Measurements from ENCODE around the gene AKR1C2. TPM values are rescaled to one million over a fixed set of nuclear protein-coding genes. Genes with fewer than 3 reads are reported as not detected.

Gene AKR1C2
- polyA plus RNA-seq, 1 donor from 2014 or later = 170 TPM

DNA sequence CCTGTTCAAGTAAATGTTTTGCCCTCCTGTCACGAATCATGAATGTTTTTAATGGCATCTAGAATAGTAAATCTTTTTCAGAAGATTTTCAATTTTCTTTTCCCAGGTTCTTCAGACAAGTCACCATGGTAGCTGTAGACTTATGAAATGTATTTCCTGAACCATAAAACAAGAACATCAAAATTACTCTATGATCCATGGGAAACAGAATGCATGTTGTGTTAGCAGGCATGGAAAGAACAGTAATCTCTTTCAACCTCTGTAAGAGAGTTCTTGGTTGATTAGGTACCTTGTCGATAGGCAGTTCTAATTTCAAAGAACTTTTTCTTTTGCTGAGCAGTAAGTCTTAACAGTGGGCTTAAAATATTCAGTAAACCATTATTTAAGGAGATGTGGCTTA is 22.9 kb downstream of the AKR1C2 start:
- Histone ChIP-seq H3K9ac (ENCODE audit: low read length) (no peak overlapping the region), H3K4me3 (ENCODE audit: low read length) (no peak overlapping the region), H3F3A (ENCODE audit: insufficient read depth, low read length, poor library complexity, severe bottlenecking) (no peaks in the 10 kb centered on the region), H3K79me2 (replicated peaks; ENCODE audit: insufficient read depth, low read length) (no peaks in the 10 kb centered on the region), H3K36me3 (ENCODE audit: insufficient read depth, low read length) (no peaks in the 10 kb centered on the region), H4K20me1 (ENCODE audit: insufficient read depth) (no peaks in the 10 kb centered on the region), H3K27me3 (ENCODE audit: insufficient read depth, low read depth, low read length) (no peaks in the 10 kb centered on the region), H3K27ac (ENCODE audit: low read length) (no peak overlapping the region), H2AFZ (ENCODE audit: low read depth, low read length) (no peak overlapping the region), H3K9me2 (ENCODE audit: insufficient read depth, low read length) (no peaks in the 10 kb centered on the region), H3K9me3 (ENCODE audit: low read length) (no peaks in the 10 kb centered on the region), H3K4me2 (ENCODE audit: low read length) (no peak overlapping the region)
- no peak for TF ChIP-seq SMC3 (conservative IDR thresholded peaks at IDR 0.05; ENCODE audit: poor library complexity)
- TF ChIP-seq MXI1 (conservative IDR thresholded peaks at IDR 0.05; ENCODE audit: poor library complexity, severe bottlenecking) = no peak
- no peak for TF ChIP-seq EZH2 (IDR thresholded peaks at IDR 0.05; ENCODE audit: borderline replicate concordance, insufficient read depth, low read length, poor library complexity, severe bottlenecking)
- TF ChIP-seq, protein P1, sequence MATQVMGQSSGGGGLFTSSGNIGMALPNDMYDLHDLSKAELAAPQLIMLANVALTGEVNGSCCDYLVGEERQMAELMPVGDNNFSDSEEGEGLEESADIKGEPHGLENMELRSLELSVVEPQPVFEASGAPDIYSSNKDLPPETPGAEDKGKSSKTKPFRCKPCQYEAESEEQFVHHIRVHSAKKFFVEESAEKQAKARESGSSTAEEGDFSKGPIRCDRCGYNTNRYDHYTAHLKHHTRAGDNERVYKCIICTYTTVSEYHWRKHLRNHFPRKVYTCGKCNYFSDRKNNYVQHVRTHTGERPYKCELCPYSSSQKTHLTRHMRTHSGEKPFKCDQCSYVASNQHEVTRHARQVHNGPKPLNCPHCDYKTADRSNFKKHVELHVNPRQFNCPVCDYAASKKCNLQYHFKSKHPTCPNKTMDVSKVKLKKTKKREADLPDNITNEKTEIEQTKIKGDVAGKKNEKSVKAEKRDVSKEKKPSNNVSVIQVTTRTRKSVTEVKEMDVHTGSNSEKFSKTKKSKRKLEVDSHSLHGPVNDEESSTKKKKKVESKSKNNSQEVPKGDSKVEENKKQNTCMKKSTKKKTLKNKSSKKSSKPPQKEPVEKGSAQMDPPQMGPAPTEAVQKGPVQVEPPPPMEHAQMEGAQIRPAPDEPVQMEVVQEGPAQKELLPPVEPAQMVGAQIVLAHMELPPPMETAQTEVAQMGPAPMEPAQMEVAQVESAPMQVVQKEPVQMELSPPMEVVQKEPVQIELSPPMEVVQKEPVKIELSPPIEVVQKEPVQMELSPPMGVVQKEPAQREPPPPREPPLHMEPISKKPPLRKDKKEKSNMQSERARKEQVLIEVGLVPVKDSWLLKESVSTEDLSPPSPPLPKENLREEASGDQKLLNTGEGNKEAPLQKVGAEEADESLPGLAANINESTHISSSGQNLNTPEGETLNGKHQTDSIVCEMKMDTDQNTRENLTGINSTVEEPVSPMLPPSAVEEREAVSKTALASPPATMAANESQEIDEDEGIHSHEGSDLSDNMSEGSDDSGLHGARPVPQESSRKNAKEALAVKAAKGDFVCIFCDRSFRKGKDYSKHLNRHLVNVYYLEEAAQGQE (IDR thresholded peaks at IDR 0.05; ENCODE audit: borderline replicate concordance) = no peak
- no peak for TF ChIP-seq TAF1 (IDR thresholded peaks at IDR 0.05; ENCODE audit: low read depth)
- TF ChIP-seq EP300 (conservative IDR thresholded peaks at IDR 0.05; ENCODE audit: poor library complexity, severe bottlenecking) = no peak
- no peak for TF ChIP-seq POLR2AphosphoS5 (IDR thresholded peaks at IDR 0.05)
- TF ChIP-seq, protein P2, sequence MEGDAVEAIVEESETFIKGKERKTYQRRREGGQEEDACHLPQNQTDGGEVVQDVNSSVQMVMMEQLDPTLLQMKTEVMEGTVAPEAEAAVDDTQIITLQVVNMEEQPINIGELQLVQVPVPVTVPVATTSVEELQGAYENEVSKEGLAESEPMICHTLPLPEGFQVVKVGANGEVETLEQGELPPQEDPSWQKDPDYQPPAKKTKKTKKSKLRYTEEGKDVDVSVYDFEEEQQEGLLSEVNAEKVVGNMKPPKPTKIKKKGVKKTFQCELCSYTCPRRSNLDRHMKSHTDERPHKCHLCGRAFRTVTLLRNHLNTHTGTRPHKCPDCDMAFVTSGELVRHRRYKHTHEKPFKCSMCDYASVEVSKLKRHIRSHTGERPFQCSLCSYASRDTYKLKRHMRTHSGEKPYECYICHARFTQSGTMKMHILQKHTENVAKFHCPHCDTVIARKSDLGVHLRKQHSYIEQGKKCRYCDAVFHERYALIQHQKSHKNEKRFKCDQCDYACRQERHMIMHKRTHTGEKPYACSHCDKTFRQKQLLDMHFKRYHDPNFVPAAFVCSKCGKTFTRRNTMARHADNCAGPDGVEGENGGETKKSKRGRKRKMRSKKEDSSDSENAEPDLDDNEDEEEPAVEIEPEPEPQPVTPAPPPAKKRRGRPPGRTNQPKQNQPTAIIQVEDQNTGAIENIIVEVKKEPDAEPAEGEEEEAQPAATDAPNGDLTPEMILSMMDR (IDR thresholded peaks at IDR 0.05; ENCODE audit: poor library complexity, severe bottlenecking) = no peak
- TF ChIP-seq RAD21 (conservative IDR thresholded peaks at IDR 0.05) = no peak

DNA sequence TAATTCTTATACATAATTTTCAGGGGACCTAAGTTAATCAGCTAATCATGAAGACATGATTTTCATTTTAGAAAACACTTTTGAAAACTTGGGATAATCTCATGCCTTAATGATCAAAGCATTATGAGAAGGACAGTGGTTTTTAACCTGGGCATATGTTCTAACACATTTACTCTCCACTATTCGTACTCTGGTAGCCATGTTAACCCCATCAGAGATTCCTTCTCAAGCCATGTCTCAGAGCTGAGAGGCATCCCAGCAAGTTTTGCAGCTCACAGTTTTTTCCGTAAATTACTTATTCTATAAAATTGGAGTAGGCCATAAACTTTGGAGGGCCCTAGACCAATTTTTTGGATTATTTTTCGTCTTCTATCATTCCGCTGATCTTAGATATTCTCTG is 24.8 kb downstream of the AKR1C2 start:
- H3K79me2 ChIP-seq (replicated peaks; ENCODE audit: insufficient read depth, low read length) = no peaks in the 10 kb centered on the region
- no peak overlapping the region for H3K4me3 ChIP-seq (ENCODE audit: low read length)
- no peak overlapping the region for H3K9ac ChIP-seq (ENCODE audit: low read length)
- H4K20me1 ChIP-seq (ENCODE audit: insufficient read depth) = no peaks in the 10 kb centered on the region
- H3F3A ChIP-seq (ENCODE audit: insufficient read depth, low read length, poor library complexity, severe bottlenecking) = no peaks in the 10 kb centered on the region
- no peaks in the 10 kb centered on the region for H3K27me3 ChIP-seq (ENCODE audit: insufficient read depth, low read depth, low read length)
- no peaks in the 10 kb centered on the region for H3K9me2 ChIP-seq (ENCODE audit: insufficient read depth, low read length)
- no peaks in the 10 kb centered on the region for H3K9me3 ChIP-seq (ENCODE audit: low read length)
- no peak overlapping the region for H3K4me2 ChIP-seq (ENCODE audit: low read length)
- H3K27ac ChIP-seq (ENCODE audit: low read length) = no peak overlapping the region
- H2AFZ ChIP-seq (ENCODE audit: low read depth, low read length) = no peak overlapping the region
- H3K36me3 ChIP-seq (ENCODE audit: insufficient read depth, low read length) = no peaks in the 10 kb centered on the region
- TF ChIP-seq EP300 (conservative IDR thresholded peaks at IDR 0.05; ENCODE audit: poor library complexity, severe bottlenecking) (no peak), EZH2 (IDR thresholded peaks at IDR 0.05; ENCODE audit: borderline replicate concordance, insufficient read depth, low read length, poor library complexity, severe bottlenecking) (no peak), MXI1 (conservative IDR thresholded peaks at IDR 0.05; ENCODE audit: poor library complexity, severe bottlenecking) (no peak), POLR2AphosphoS5 (IDR thresholded peaks at IDR 0.05) (no peak)

Data from neural cell (in vitro differentiated cells).